PC-3 (cell line): ENCODE results near the gene PELI2. TPM values are rescaled to one million over a fixed set of nuclear protein-coding genes. Genes with fewer than 3 reads are reported as not detected.

Source experiments
- ATAC-seq: fragments of 200-7000 bp; cut with Tn5 transposase; 2 replicates; pipeline ENCODE4 v1.9.1; 2020; ENCODE audit warnings: mild to moderate bottlenecking, moderate library complexity
- BruUV-seq: library from RNA; stranded (reverse); fragments of 400-500 nt; replicated peaks from 2 replicates; lab custom pipeline; 2021; lab: Mats Ljungman, UMichigan
- CTCF ChIA-PET: fragments of 300-600 bp; sonication (Branson Sonifier 250); formaldehyde crosslinking; loops from one replicate; lab custom pipeline; 2022; ENCODE audit warnings: antibody characterized with exemption; lab: Charles Lee
- POLR2A ChIA-PET: fragments of 300-600 bp; sonication (Branson Sonifier 250); formaldehyde crosslinking; loops from one replicate; lab custom pipeline; 2022; ENCODE audit warnings: antibody characterized with exemption; ENCODE audit not compliant: unreplicated experiment; lab: Charles Lee
- DNase-seq: peaks from one replicate; pipeline ENCODE4 v3.0.0-alpha.2; 2015
- H2AFZ ChIP-seq: fragments of 300-600 bp; sonication (generic); 2 replicates; pipeline ENCODE4 v1.6.0; 2016; ENCODE audit warnings: antibody characterized with exemption, low read length
- H3F3A ChIP-seq: fragments of 300-600 bp; sonication (generic); one replicate; pipeline ENCODE4 v1.6.0; 2017; ENCODE audit warnings: antibody characterized with exemption, low read length, control low read depth, mild to moderate bottlenecking; ENCODE audit not compliant: unreplicated experiment
- H3K27ac ChIP-seq: fragments of 300-600 bp; sonication (generic); 2 replicates; pipeline ENCODE4 v1.5.1; 2016; ENCODE audit warnings: mild to moderate bottlenecking, low read length
- H3K27me3 ChIP-seq: fragments of 300-600 bp; sonication (generic); 2 replicates; pipeline ENCODE4 v1.6.1; 2016; ENCODE audit warnings: low read length, mixed read lengths
- H3K36me3 ChIP-seq: fragments of 300-600 bp; sonication (generic); 2 replicates; pipeline ENCODE4 v1.6.1; 2016; ENCODE audit warnings: low read depth, mixed run types, low read length, mixed read lengths
- H3K4me1 ChIP-seq: fragments of 300-600 bp; sonication (generic); 2 replicates; pipeline ENCODE4 v1.5.1; 2016; ENCODE audit warnings: low read length; ENCODE audit not compliant: insufficient read depth
- H3K4me2 ChIP-seq: fragments of 300-600 bp; sonication (generic); 2 replicates; pipeline ENCODE4 v1.6.0; 2016; ENCODE audit warnings: low read length
- H3K4me3 ChIP-seq: fragments of 300-600 bp; sonication (generic); 2 replicates; pipeline ENCODE4 v1.5.1; 2016; ENCODE audit warnings: mild to moderate bottlenecking, low read length, mixed read lengths
- H3K79me2 ChIP-seq: fragments of 300-600 bp; sonication (generic); 2 replicates; pipeline ENCODE4 v1.6.1; 2017; ENCODE audit warnings: low read length, mixed read lengths
- H3K9ac ChIP-seq: fragments of 300-600 bp; sonication (generic); 2 replicates; pipeline ENCODE4 v1.6.0; 2016; ENCODE audit warnings: mild to moderate bottlenecking, low read length
- H3K9me2 ChIP-seq: fragments of 300-600 bp; sonication (generic); replicated peaks from 2 replicates; pipeline ENCODE4 v1.6.1; 2016; ENCODE audit warnings: mixed run types, low read length, mixed read lengths
- H3K9me3 ChIP-seq: fragments of 300-600 bp; sonication (generic); 2 replicates; pipeline ENCODE4 v1.6.1; 2016; ENCODE audit warnings: low read length, mixed read lengths
- H4K20me1 ChIP-seq: fragments of 300-600 bp; sonication (generic); 2 replicates; pipeline ENCODE4 v1.6.1; 2016; ENCODE audit warnings: low read length, mixed read lengths
- CTCF ChIP-seq: fragments of 300-600 bp; sonication (generic); conservative IDR thresholded peaks from 2 replicates; pipeline ENCODE4 v1.5.1; 2017; ENCODE audit warnings: antibody characterized with exemption, low read depth, mild to moderate bottlenecking, low read length
- EZH2 ChIP-seq: fragments of 300-600 bp; sonication (generic); IDR thresholded peaks from one replicate; pipeline ENCODE4 v1.6.1; 2017; ENCODE audit warnings: antibody characterized with exemption, mild to moderate bottlenecking, low read length; ENCODE audit not compliant: unreplicated experiment
- EZH2phosphoT487 ChIP-seq: fragments of 300-600 bp; sonication (generic); IDR thresholded peaks from 2 replicates; pipeline ENCODE4 v1.6.1; 2018; ENCODE audit warnings: mild to moderate bottlenecking, antibody characterized with exemption, low read length, borderline replicate concordance
- intact Hi-C: fragments of 100-400 bp; cut with micrococcal nuclease; formaldehyde crosslinking; loops from 2 replicates; pipeline ENCODE4 v1.9.0; 2023
- total RNA-seq: library from RNA; depleted of rRNA; stranded (reverse); fragments of >200 nt; gene quantifications from 2 replicates; pipeline ENCODE4 v1.2.3, GENCODE V29; 2014

The PELI2 gene
- total RNA-seq, 1 experiment from 2014 or later = 0.11 TPM

GRCh38 chr14:56341766-56342493, 223.7 kb downstream of the PELI2 start:
- POLR2A ChIA-PET = no interaction called here

GRCh38 chr14:56342494-56342942, 224.3 kb downstream of the PELI2 start:
- Histone ChIP-seq H3K27me3 (peaks cover 35% of the 10 kb centered on the region; the same call in 1 of the 2 replicates), H3K4me3 (no peak overlapping the region), H4K20me1 (no peaks in the 10 kb centered on the region), H3K36me3 (no peaks in the 10 kb centered on the region), H3K4me2 (no peak overlapping the region), H3K4me1 (peaks cover 3% of the 10 kb centered on the region; the same call in 1 of the 2 replicates), H3K9me2 (no peaks in the 10 kb centered on the region), H3K79me2 (no peaks in the 10 kb centered on the region), H3K9me3 (no peaks in the 10 kb centered on the region), H2AFZ (no peak overlapping the region), H3K27ac (no peak overlapping the region), H3K9ac (no peak overlapping the region), H3F3A (no peaks in the 10 kb centered on the region)
- CTCF ChIA-PET = interaction anchor here (0.7 kb wide), 1 partner anchor 637 kb away, joined by 3 read pairs; no protein-coding TSS in a partner anchor
- DNase-seq = no peak
- ATAC-seq = no peak
- TF ChIP-seq EZH2phosphoT487 (no peak), EZH2 (no peak), CTCF (no peak)
- intact Hi-C loops = no loop called here
- BruUV-seq = no TSS peak
- POLR2A ChIA-PET = no interaction called here

More at GRCh38 chr14:56341766-56342493, 223.7 kb downstream of the PELI2 start:
- no peak for ATAC-seq
- Histone ChIP-seq H4K20me1 (no peaks in the 10 kb centered on the region), H3K4me2 (no peak overlapping the region), H3K27ac (no peak overlapping the region), H3K4me1 (peaks cover 3% of the 10 kb centered on the region; the same call in 1 of the 2 replicates), H2AFZ (0 out of 2 replicates have a peak overlapping the region, but pooled peaks have one; percentile 1), H3K9me3 (no peaks in the 10 kb centered on the region), H3K9me2 (no peaks in the 10 kb centered on the region), H3K36me3 (no peaks in the 10 kb centered on the region), H3F3A (no peaks in the 10 kb centered on the region), H3K27me3 (peaks cover 31% of the 10 kb centered on the region; the same call in 1 of the 2 replicates), H3K79me2 (no peaks in the 10 kb centered on the region), H3K4me3 (no peak overlapping the region), H3K9ac (no peak overlapping the region)
- no peak for DNase-seq
- BruUV-seq = no TSS peak
- CTCF ChIA-PET = interaction anchor here (0.7 kb wide), 1 partner anchor 636 kb away, joined by 3 read pairs; no protein-coding TSS in a partner anchor
- no peak for TF ChIP-seq CTCF
- no peak for TF ChIP-seq EZH2phosphoT487
- TF ChIP-seq EZH2 = no peak
- intact Hi-C loops = no loop called here

- H3K36me3 ChIP-seq = no peaks in the 10 kb centered on the region
- H3K9me3 ChIP-seq = no peaks in the 10 kb centered on the region
- H3K4me3 ChIP-seq = no peak overlapping the region
- H3F3A ChIP-seq = no peaks in the 10 kb centered on the region
- no peaks in the 10 kb centered on the region for H3K9me2 ChIP-seq
- H4K20me1 ChIP-seq = no peaks in the 10 kb centered on the region
- H3K9ac ChIP-seq = no peak overlapping the region
- ATAC-seq (no peak), DNase-seq (no peak)
- peaks cover 54% of the 10 kb centered on the region for H3K27me3 ChIP-seq
- intact Hi-C loops = no loop called here
- no peaks in the 10 kb centered on the region for H3K4me1 ChIP-seq
- no peaks in the 10 kb centered on the region for H3K79me2 ChIP-seq
- BruUV-seq = no TSS peak
- no peak overlapping the region for H3K27ac ChIP-seq
- no peak overlapping the region for H3K4me2 ChIP-seq
- no peak overlapping the region for H2AFZ ChIP-seq
- ChIA-PET POLR2A (no interaction called here), CTCF (no interaction called here)
- no peak for TF ChIP-seq EZH2phosphoT487
- no peak for TF ChIP-seq EZH2
- TF ChIP-seq CTCF = no peak
These were observed 231.7 kb downstream of the PELI2 start for GRCh38 chr14:56349960-56350359.
